Gastrocnemius medialis (tissue), 4 donors: ENCODE results near the gene C2CD4C. TPM values are rescaled to one million over a fixed set of nuclear protein-coding genes. Genes with fewer than 3 reads are reported as not detected.
"Not testable (repeated sequence)": the region's sequence is repeated elsewhere in the genome, so short reads cannot be mapped to it uniquely, and the experiment has no call there.

Source experiments
- ATAC-seq, 2 donors: fragments of 150-250 bp; one replicate each; pipeline ENCODE4 v1.9.1; 2016
- DNase-seq, 2 donors: peaks; one replicate each; pipeline ENCODE4 v3.0.0-alpha.2; 2019
- H3K27ac ChIP-seq, 4 donors: fragments of 200-600 bp; sonication (generic); 1 replicate in 1 of 4; 2 replicates in 3 of 4; pipeline ENCODE4 v1.5.1; 2016 to 2018; ENCODE audit warnings: mild to moderate bottlenecking in 2 of 4, moderate library complexity in 1 of 4
- H3K27me3 ChIP-seq, 3 donors: fragments of 200-600 bp; sonication (generic) in 2 of 3; 1 replicate in 1 of 3; 2 replicates in 2 of 3; pipeline versions ENCODE4 v1.5.1 to v1.6.0; 2016 to 2019; ENCODE audit warnings: mild to moderate bottlenecking in 1 of 3, moderate library complexity in 1 of 3
- H3K36me3 ChIP-seq, 2 donors: fragments of 200-600 bp; sonication (generic) in 1 of 2; one replicate each; pipeline ENCODE4 v1.5.1; 2017 to 2018
- H3K4me1 ChIP-seq, 2 donors: fragments of 200-600 bp; sonication (generic) in 1 of 2; one replicate each; pipeline ENCODE4 v1.5.1; 2016 to 2017; ENCODE audit warnings: mild to moderate bottlenecking in 2 of 2
- H3K4me3 ChIP-seq, 4 donors: fragments of 200-600 bp; sonication (generic) in 3 of 4; 1 replicate in 1 of 4; 2 replicates in 3 of 4; pipeline ENCODE4 v1.5.1; 2016 to 2019; ENCODE audit warnings: mild to moderate bottlenecking in 2 of 4
- H3K9me3 ChIP-seq, 3 donors: fragments of 200-600 bp; sonication (generic) in 2 of 3; 1 replicate in 1 of 3; 2 replicates in 2 of 3; pipeline ENCODE4 v1.5.1; 2016 to 2019
- CTCF ChIP-seq, 5 experiments: fragments of 450-650 bp in 3 of 5; fragments of 200-600 bp in 2 of 5; sonication (generic) in 2 of 5; IDR thresholded peaks in 4 of 5; conservative IDR thresholded peaks in 1 of 5; 1 replicate in 4 of 5; 2 replicates in 1 of 5; pipeline ENCODE4 v1.5.1; 2016 to 2019; ENCODE audit warnings: antibody characterized with exemption in 5 of 5, mild to moderate bottlenecking in 3 of 5, moderate library complexity in 3 of 5
- POLR2A ChIP-seq, 2 donors: fragments of 450-650 bp; IDR thresholded peaks; one replicate each; pipeline ENCODE4 v1.6.1; 2017; ENCODE audit warnings: antibody characterized with exemption in 2 of 2, mild to moderate bottlenecking in 2 of 2, moderate library complexity in 2 of 2
- in situ Hi-C, 4 donors: fragments of 200-750 bp; cut with MboI; loops; one replicate each; pipeline versions ENCODE4 v1.15.0 to v1.8.0; 2017; ENCODE audit warnings: low sequenced_read_pairs in 4 of 4
- intact Hi-C: fragments of 100-400 bp; cut with DNase I; formaldehyde crosslinking; loops from one replicate; pipeline ENCODE4 v1.15.1; 2023; ENCODE audit warnings: low total_unique reads
- total RNA-seq, 4 donors: library from RNA; depleted of rRNA; stranded (reverse); fragments of >200 nt; gene quantifications; one replicate each; pipeline versions ENCODE4 v1.1.0 to v1.2.3, GENCODE V29; 2016

The C2CD4C gene
- total RNA-seq, 4 donors from 2014 or later, result 0.15 to 0.78 (median 0.38) TPM

DNA sequence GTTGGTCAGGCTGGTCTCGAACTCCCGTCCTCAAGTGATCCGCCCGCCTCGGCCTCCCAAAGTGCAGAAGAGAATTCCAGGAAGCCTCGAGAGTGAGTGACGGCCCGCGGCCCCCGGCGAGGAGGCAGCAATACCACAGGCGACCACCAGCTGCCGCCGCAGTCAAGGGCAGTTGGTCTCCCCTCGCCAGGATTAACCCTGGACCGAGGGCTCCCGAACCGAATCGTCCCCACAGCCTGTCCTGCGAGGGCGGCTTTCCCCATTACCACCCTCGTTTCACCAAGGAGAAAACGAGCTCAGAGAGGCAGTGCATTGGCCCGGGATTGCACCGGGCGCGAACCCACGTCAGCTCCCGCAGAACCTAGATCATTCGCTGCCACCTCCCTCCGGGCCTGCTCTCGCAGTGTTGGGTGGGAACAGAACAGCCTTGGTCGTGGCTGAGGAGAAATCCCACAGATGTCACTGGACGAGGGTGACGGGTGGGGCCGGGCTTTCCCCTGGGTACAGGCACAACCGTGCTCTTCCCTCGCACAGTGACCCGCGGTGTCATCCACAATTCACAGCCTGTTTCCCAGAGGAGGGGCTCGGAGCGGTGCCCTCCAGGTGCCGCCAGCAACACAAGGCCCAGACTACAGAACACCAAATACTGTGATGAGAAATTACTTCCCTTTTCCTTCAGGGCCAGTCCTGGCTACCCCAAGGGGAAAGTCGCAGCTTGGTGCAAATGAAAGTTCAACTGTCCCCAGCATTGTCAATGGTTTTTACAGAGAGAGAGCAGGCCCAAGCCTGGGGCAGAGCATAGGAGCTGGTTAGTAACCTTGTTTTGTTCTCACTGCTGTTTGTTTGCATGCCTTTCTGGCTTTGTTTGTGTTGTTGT is 24.8 kb downstream of the C2CD4C start:
- in situ Hi-C loops, result no loop called here

GRCh38 chr19:383040-383439 is 25.9 kb downstream of the C2CD4C start:
- Histone ChIP-seq H3K9me3 (no peaks in the 10 kb centered on the region), H3K27me3 (peaks cover 13 to 20% (median 15%) of the 10 kb centered on the region in 3 donors), H3K27ac (no peak overlapping the region), H3K36me3 (no peaks in the 10 kb centered on the region), H3K4me3 (no peak overlapping the region), H3K4me1 (no peaks in the 10 kb centered on the region)
- intact Hi-C loops, result no loop called here
- ATAC-seq (no peak), DNase-seq (no peak)
- no peak for TF ChIP-seq POLR2A (IDR thresholded peaks at IDR 0.05)
- no peak for TF ChIP-seq CTCF (IDR thresholded peaks at IDR 0.05 in 4 of 5, conservative IDR thresholded peaks at IDR 0.05 in 1 of 5)
- in situ Hi-C loops, result no loop called here

More for the DNA sequence above, 24.8 kb downstream of the C2CD4C start:
- intact Hi-C loops, result loop anchor here (2.0 kb wide), 2 partner anchors 97 to 123 kb away; partner anchors contain the start of gene TPGS1
- H3K4me1 ChIP-seq, result no peaks in the 10 kb centered on the region
- H3K27me3 ChIP-seq, result peaks cover 13 to 23% (median 18%) of the 10 kb centered on the region in 3 donors
- H3K36me3 ChIP-seq, result no peaks in the 10 kb centered on the region
- ATAC-seq (no peak), DNase-seq (no peak)
- TF ChIP-seq POLR2A (IDR thresholded peaks at IDR 0.05), result no peak
- peak; percentile 35 to 55 (median 54) for TF ChIP-seq CTCF (IDR thresholded peaks at IDR 0.05 in 4 of 5, conservative IDR thresholded peaks at IDR 0.05 in 1 of 5)
- no peak overlapping the region for H3K27ac ChIP-seq
- no peak overlapping the region for H3K4me3 ChIP-seq
- no peaks in the 10 kb centered on the region for H3K9me3 ChIP-seq

GRCh38 chr19:382578-382977 is 26.4 kb downstream of the C2CD4C start:
- in situ Hi-C loops, DNase-seq, H3K4me1 ChIP-seq, H3K4me3 ChIP-seq, intact Hi-C loops, ATAC-seq, H3K27ac ChIP-seq, H3K36me3 ChIP-seq, H3K9me3 ChIP-seq: not testable (repeated sequence)
- peaks cover 13 to 18% (median 17%) of the 10 kb centered on the region in 3 donors for H3K27me3 ChIP-seq

DNA sequence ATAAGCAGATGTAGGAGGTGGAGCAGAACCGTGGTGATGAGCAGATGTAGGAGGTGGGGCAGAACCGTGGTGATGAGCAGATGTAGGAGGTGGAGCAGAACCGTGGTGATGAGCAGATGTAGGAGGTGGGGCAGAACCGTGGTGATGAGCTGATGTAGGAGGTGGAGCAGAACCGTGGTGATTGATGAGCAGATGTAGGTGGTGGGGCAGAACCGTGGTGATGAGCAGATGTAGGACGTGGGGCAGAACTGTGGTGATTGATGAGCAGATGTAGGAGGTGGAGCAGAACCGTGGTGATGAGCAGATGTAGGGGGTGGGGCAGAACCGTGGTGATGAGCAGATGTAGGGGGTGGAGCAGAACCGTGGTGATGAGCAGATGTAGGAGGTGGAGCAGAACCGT is 27.0 kb downstream of the C2CD4C start:
- H3K4me1 ChIP-seq, H3K27ac ChIP-seq, H3K4me3 ChIP-seq, intact Hi-C loops, in situ Hi-C loops, H3K9me3 ChIP-seq, ATAC-seq, DNase-seq, H3K36me3 ChIP-seq: not testable (repeated sequence)
- H3K27me3 ChIP-seq, result peaks cover 13 to 17% (median 17%) of the 10 kb centered on the region in 3 donors

DNA sequence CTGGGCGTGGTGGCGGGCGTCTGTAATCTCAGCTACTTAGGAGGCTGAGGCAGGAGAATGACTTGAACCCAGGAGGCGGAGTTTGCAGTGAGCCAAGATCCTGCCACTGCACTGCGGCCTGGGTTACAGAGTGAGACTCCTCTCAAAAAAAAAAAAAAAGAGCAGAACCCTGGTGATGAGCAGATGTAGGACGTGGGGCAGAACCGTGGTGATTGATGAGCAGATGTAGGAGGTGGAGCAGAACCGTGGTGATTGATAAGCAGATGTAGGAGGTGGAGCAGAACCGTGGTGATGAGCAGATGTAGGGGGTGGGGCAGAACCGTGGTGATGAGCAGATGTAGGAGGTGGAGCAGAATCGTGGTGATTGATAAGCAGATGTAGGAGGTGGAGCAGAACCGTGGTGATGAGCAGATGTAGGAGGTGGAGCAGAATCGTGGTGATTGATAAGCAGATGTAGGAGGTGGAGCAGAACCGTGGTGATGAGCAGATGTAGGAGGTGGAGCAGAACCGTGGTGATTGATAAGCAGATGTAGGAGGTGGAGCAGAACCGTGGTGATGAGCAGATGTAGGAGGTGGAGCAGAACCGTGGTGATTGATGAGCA is 28.2 kb downstream of the C2CD4C start:
- in situ Hi-C loops, DNase-seq, intact Hi-C loops, H3K4me1 ChIP-seq, ATAC-seq, H3K36me3 ChIP-seq, H3K4me3 ChIP-seq, H3K27ac ChIP-seq, H3K9me3 ChIP-seq: not testable (repeated sequence)
- peaks cover 14 to 18% (median 17%) of the 10 kb centered on the region in 3 donors for H3K27me3 ChIP-seq

- ATAC-seq, result no peak
- intact Hi-C loops, result no loop called here
- Histone ChIP-seq H3K4me1 (no peaks in the 10 kb centered on the region), H3K36me3 (no peaks in the 10 kb centered on the region), H3K9me3 (no peaks in the 10 kb centered on the region), H3K27me3 (peaks cover 13 to 22% (median 14%) of the 10 kb centered on the region in 3 donors), H3K4me3 (no peak overlapping the region), H3K27ac (no peak overlapping the region)
- in situ Hi-C loops, result no loop called here
- TF ChIP-seq CTCF (IDR thresholded peaks at IDR 0.05 in 4 of 5, conservative IDR thresholded peaks at IDR 0.05 in 1 of 5) (no peak), POLR2A (IDR thresholded peaks at IDR 0.05) (no peak)
- no peak for DNase-seq
Observed at GRCh38 chr19:379796-380195, 29.2 kb downstream of the C2CD4C start.
